Vagina (tissue), 2 donors: ENCODE measurements around the gene OSBPL1A.

Experiments
- POLR2A ChIP-seq, 2 donors: fragments of 450-650 bp; IDR thresholded peaks; one replicate each; pipeline ENCODE4 v1.6.1; 2017; ENCODE audit warnings: antibody characterized with exemption in 2 of 2, mild to moderate bottlenecking in 2 of 2, moderate library complexity in 2 of 2
- POLR2AphosphoS5 ChIP-seq, 2 donors: sonication (generic); formaldehyde crosslinking; IDR thresholded peaks; one replicate each; pipeline ENCODE4 v1.9.0; 2017; ENCODE audit warnings: antibody characterized with exemption in 2 of 2, mild to moderate bottlenecking in 2 of 2, low read depth in 1 of 2; ENCODE audit not compliant: insufficient read depth in 1 of 2
- TF ChIP-seq, protein P1 (sequence below), 3 experiments: fragments of 450-650 bp in 2 of 3; fragments of 200-600 bp in 1 of 3; sonication (generic) in 1 of 3; IDR thresholded peaks; one replicate each; pipeline ENCODE4 v1.5.1; 2017 to 2019; ENCODE audit warnings: antibody characterized with exemption in 3 of 3, mild to moderate bottlenecking in 2 of 3, moderate library complexity in 2 of 3

DNA sequence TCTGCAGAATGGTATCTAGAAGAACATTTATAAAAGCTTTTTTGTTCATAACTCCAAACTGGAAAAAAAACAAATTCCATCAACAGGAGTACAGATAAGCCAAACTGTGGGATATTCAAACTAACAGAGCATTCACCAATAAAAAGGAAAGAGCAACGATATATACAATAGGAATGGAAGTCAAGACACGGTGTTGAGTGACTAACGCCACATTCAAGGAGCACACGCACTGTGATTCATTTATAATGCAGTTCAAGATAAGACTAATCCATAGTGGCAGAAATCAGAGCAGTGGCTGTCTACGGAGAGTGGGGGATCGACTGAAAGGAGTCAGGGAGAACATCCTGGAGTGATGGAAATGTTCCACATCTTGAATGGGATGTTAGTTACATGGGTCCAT, 188.1 kb downstream of the OSBPL1A start:
- no peak for TF ChIP-seq POLR2A (IDR thresholded peaks at IDR 0.05)
- TF ChIP-seq, protein P1, sequence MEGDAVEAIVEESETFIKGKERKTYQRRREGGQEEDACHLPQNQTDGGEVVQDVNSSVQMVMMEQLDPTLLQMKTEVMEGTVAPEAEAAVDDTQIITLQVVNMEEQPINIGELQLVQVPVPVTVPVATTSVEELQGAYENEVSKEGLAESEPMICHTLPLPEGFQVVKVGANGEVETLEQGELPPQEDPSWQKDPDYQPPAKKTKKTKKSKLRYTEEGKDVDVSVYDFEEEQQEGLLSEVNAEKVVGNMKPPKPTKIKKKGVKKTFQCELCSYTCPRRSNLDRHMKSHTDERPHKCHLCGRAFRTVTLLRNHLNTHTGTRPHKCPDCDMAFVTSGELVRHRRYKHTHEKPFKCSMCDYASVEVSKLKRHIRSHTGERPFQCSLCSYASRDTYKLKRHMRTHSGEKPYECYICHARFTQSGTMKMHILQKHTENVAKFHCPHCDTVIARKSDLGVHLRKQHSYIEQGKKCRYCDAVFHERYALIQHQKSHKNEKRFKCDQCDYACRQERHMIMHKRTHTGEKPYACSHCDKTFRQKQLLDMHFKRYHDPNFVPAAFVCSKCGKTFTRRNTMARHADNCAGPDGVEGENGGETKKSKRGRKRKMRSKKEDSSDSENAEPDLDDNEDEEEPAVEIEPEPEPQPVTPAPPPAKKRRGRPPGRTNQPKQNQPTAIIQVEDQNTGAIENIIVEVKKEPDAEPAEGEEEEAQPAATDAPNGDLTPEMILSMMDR (IDR thresholded peaks at IDR 0.05), result no peak
- no peak for TF ChIP-seq POLR2AphosphoS5 (IDR thresholded peaks at IDR 0.05; ENCODE audit: insufficient read depth in 1 of 2, low read depth in 1 of 2)
